GM12878 (cell line): ENCODE results near the gene UFD1. TPM values are rescaled to one million over a fixed set of nuclear protein-coding genes. Genes with fewer than 3 reads are reported as not detected.

Source experiments
- ATAC-seq: fragments of 200-7000 bp; cut with Tn5 transposase; 3 replicates; pipeline ENCODE4 v1.9.1; 2020; ENCODE audit warnings: mild to moderate bottlenecking, moderate library complexity
- BruUV-seq: library from RNA; stranded (reverse); fragments of 400-500 nt; replicated peaks from 2 replicates; lab custom pipeline; 2021; lab: Mats Ljungman, UMichigan
- CTCF ChIA-PET: fragments of 300-600 bp; sonication (Branson Sonifier 250); formaldehyde crosslinking; extraction: SDS; loops from one replicate; lab custom pipeline; 2021; ENCODE audit warnings: inconsistent platforms; lab: Yijun Ruan, JAX
- POLR2A ChIA-PET: fragments of 350-600 bp; formaldehyde crosslinking; extraction: SDS; loops from one replicate; lab custom pipeline; 2021; ENCODE audit warnings: inconsistent platforms; lab: Charles Lee
- RAD21 ChIA-PET: fragments of 300-600 bp; sonication (Branson Sonifier 250); formaldehyde crosslinking; loops from one replicate; lab custom pipeline; 2023; ENCODE audit warnings: antibody characterized with exemption; ENCODE audit not compliant: unreplicated experiment; lab: Charles Lee
- SMC1A ChIA-PET: fragments of 300-600 bp; sonication (Branson Sonifier 250); formaldehyde crosslinking; loops from one replicate; lab custom pipeline; 2023; ENCODE audit not compliant: unreplicated experiment, uncharacterized antibody; lab: Charles Lee
- DNase-seq: peaks from one replicate; pipeline ENCODE4 v3.0.0-alpha.2; 2011; ENCODE audit warnings: low read depth, low spot score
- FAIRE-seq: peaks from 3 replicates; lab custom pipeline; 2011; peaks lifted over from hg19 to GRCh38; lab: Jason Lieb, UNC
- H2AFZ ChIP-seq: 2 replicates; pipeline ENCODE4 v1.6.0; 2011; ENCODE audit warnings: low read depth, low read length, control low read depth; ENCODE audit not compliant: control insufficient read depth
- H3K27ac ChIP-seq: 2 replicates; pipeline ENCODE4 v1.5.1; 2011; ENCODE audit warnings: control low read depth; ENCODE audit not compliant: control insufficient read depth, insufficient read depth
- H3K27me3 ChIP-seq, 2 experiments: replicated peaks in 1 of 2; 2 replicates each; pipeline versions ENCODE4 v1.6.0 to v1.6.1; 2011; ENCODE audit warnings: low read length in 1 of 2; ENCODE audit not compliant: control insufficient read depth in 2 of 2, insufficient read depth in 2 of 2
- H3K36me3 ChIP-seq, 2 experiments: 2 replicates each; pipeline ENCODE4 v1.5.1; 2011; ENCODE audit warnings: low read length in 1 of 2; ENCODE audit not compliant: control insufficient read depth in 2 of 2, insufficient read depth in 2 of 2
- H3K4me1 ChIP-seq: 2 replicates; pipeline ENCODE4 v1.6.1; 2011; ENCODE audit warnings: mild to moderate bottlenecking, low read length, moderate library complexity, mixed read lengths; ENCODE audit not compliant: control insufficient read depth, insufficient read depth
- H3K4me2 ChIP-seq: 2 replicates; pipeline ENCODE4 v1.6.0; 2011; ENCODE audit warnings: control low read depth; ENCODE audit not compliant: control insufficient read depth, insufficient read depth
- H3K4me3 ChIP-seq: fragments of 200-600 bp; sonication (generic); 2 replicates; pipeline ENCODE4 v1.5.1; 2016
- H3K79me2 ChIP-seq: 2 replicates; pipeline ENCODE4 v1.6.0; 2011; ENCODE audit warnings: low read length; ENCODE audit not compliant: control insufficient read depth, insufficient read depth
- H3K9ac ChIP-seq: 2 replicates; pipeline ENCODE4 v1.8.0; 2011; ENCODE audit warnings: low read length, control low read depth, mixed read lengths; ENCODE audit not compliant: control insufficient read depth, insufficient read depth
- H3K9me3 ChIP-seq: replicated peaks from 3 replicates; pipeline ENCODE4 v1.5.1; 2011; ENCODE audit warnings: mild to moderate bottlenecking, low read length; ENCODE audit not compliant: control insufficient read depth, insufficient read depth
- H4K20me1 ChIP-seq: 2 replicates; pipeline ENCODE4 v1.6.0; 2011; ENCODE audit not compliant: control insufficient read depth, insufficient read depth
- CREM ChIP-seq: IDR thresholded peaks from 2 replicates; pipeline ENCODE4 v1.6.1; 2014; ENCODE audit warnings: antibody characterized with exemption, low read depth
- ETV6 ChIP-seq, 2 experiments: fragments of 450-650 bp in 1 of 2; IDR thresholded peaks in 1 of 2; conservative IDR thresholded peaks in 1 of 2; 2 replicates each; pipeline ENCODE4 v1.6.1; 2014; ENCODE audit warnings: antibody characterized with exemption in 1 of 2, borderline replicate concordance in 1 of 2, low read depth in 1 of 2, mild to moderate bottlenecking in 1 of 2, moderate library complexity in 1 of 2
- KDM1A ChIP-seq: fragments of 200-600 bp; sonication (generic); IDR thresholded peaks from 2 replicates; pipeline ENCODE4 v1.6.1; 2016; ENCODE audit warnings: borderline replicate concordance
- SP1 ChIP-seq: IDR thresholded peaks from one replicate; pipeline ENCODE4 v1.6.1; 2011; ENCODE audit warnings: low read depth, low read length
- STAT1 ChIP-seq: fragments of 450-650 bp; conservative IDR thresholded peaks from 2 replicates; pipeline ENCODE4 v1.6.1; 2014; ENCODE audit warnings: antibody characterized with exemption, mild to moderate bottlenecking
- WRNIP1 ChIP-seq: IDR thresholded peaks from 2 replicates; pipeline ENCODE4 v1.6.1; 2011; ENCODE audit warnings: low read depth, low read length, improper control_type of control experiment, borderline replicate concordance
- WGBS: methylation state at CpG from one replicate; pipeline ENCODE4 v1.1.6; 2016; ENCODE audit warnings: low lambda C conversion rate; ENCODE audit not compliant: insufficient replicate concordance, insufficient coverage; ENCODE audit errors: missing lambda C conversion rate; 5-methylcytosine and 5-hydroxymethylcytosine counted together
- in situ Hi-C: fragments of 300-500 bp; cut with MboI; formaldehyde crosslinking; loops from 9 replicates; pipeline ENCODE4 v1.14.3; 2018; ENCODE audit warnings: mixed read lengths
- intact Hi-C: fragments of 100-400 bp; cut with micrococcal nuclease; formaldehyde crosslinking; loops from one replicate; pipeline ENCODE4 v1.14.2; 2022; ENCODE audit not compliant: unreplicated experiment
- polyA plus RNA-seq, 11 experiments: library from polyadenylated mRNA; depleted of rRNA in 4 of 11; unstranded in 6 of 11; stranded (reverse) in 5 of 11; fragments of >200 nt; fragmentation: Nextera tagmentation in 4 of 11; fragmentation: Illumina TruSeq in 1 of 11; extraction: Ambion mirVana in 4 of 11; extraction: Trizol in 1 of 11; gene quantifications; 1 replicate in 1 of 11; 2 replicates in 10 of 11; pipeline versions ENCODE4 v1.2.1 to v1.2.3, GENCODE V29; 2011 to 2016; ENCODE audit warnings: inconsistent platforms in 2 of 11, missing spikeins in 2 of 11, low read depth in 1 of 11
- total RNA-seq, 4 experiments: library from RNA; depleted of rRNA in 3 of 4; stranded (reverse); fragments of >200 nt in 3 of 4; fragmentation: Illumina TruSeq in 1 of 4; extraction: Trizol in 1 of 4; gene quantifications; 2 replicates each; pipeline versions ENCODE4 v1.2.1 to v1.2.3, GENCODE V29; 2013 to 2021
- TF ChIP-seq, protein P1 (sequence below): fragments of 450-650 bp; IDR thresholded peaks from 2 replicates; pipeline ENCODE4 v1.6.1; 2016; ENCODE audit warnings: mild to moderate bottlenecking
- TF ChIP-seq, protein P2 (sequence below): fragments of 450-650 bp; IDR thresholded peaks from 2 replicates; pipeline ENCODE4 v1.6.1; 2016; ENCODE audit warnings: mild to moderate bottlenecking
- TF ChIP-seq, protein P3 (sequence below): IDR thresholded peaks from 2 replicates; pipeline ENCODE4 v1.6.1; 2011; ENCODE audit warnings: borderline replicate concordance, low read depth, mild to moderate bottlenecking, moderate library complexity, mixed read lengths, low read length; ENCODE audit not compliant: insufficient read depth; ENCODE audit errors: extremely low read length
- TF ChIP-seq, protein P4 (sequence below): IDR thresholded peaks from 2 replicates; pipeline ENCODE4 v1.6.1; 2011; ENCODE audit warnings: low read depth, low read length, improper control_type of control experiment, borderline replicate concordance
- TF ChIP-seq, protein P5 (sequence below): fragments of 450-650 bp; IDR thresholded peaks from 2 replicates; pipeline ENCODE4 v1.6.1; 2016; ENCODE audit warnings: mild to moderate bottlenecking, moderate library complexity, borderline replicate concordance
- TF ChIP-seq, protein P6 (sequence below): fragments of 450-650 bp; IDR thresholded peaks from 2 replicates; pipeline ENCODE4 v1.6.1; 2017; ENCODE audit warnings: low read depth, mild to moderate bottlenecking, moderate library complexity

Gene UFD1
- total and polyA plus RNA-seq, 10 of the 15 experiments (the other 5 are each of a cell fraction or from before 2014, with no cell fraction given), result 67.2 to 143 (median 117) TPM

DNA sequence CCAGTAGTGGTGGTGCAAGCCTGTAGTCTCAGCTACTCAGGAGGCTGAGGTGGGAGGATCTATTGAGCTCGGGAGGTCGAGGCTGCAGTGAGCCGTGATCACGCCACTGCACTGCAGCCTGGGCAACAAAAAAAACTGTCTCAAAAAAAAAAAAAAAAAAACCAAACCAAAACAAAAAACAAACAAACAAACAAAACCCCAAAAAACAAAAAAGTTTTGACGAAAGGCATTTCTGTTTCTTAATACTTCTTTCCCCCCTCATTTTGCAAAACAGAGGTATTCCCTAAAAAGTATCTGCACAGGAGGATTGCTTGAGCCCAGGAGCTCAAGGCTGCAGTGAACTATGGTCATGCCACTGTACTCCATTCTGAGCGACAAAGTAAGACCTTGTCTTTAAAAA lies 58.7 kb downstream of the UFD1 start:
- intact Hi-C loops, result loop anchor here (10.0 kb wide), 1 partner anchor 126 kb away; the partner anchor contains the start of gene CLTCL1
- Histone ChIP-seq H3K9ac (no peak overlapping the region), H3K27ac (0 out of 2 replicates have a peak overlapping the region, but pooled peaks have one; percentile 18), H3K4me1 (peaks cover 11% of the 10 kb centered on the region), H2AFZ (no peak overlapping the region), H4K20me1 (no peaks in the 10 kb centered on the region), H3K4me2 (no peak overlapping the region), H3K36me3 (peaks cover 0 to 5% of the 10 kb centered on the region in 2 experiments; a peak in 1 of 4 replicates), H3K9me3 (no peaks in the 10 kb centered on the region; the same call in 2 of the 3 replicates), H3K27me3 (no peaks in the 10 kb centered on the region), H3K79me2 (peaks cover 75% of the 10 kb centered on the region), H3K4me3 (no peak overlapping the region)
- WGBS, result 67% methylated on average over 6 of the region's 6 CpGs
- ChIA-PET SMC1A (interaction anchor here (0.9 to 1.0 kb wide), 2 partner anchors 33 to 50 kb away, joined by 3 read pairs; no protein-coding TSS in a partner anchor), POLR2A (interaction anchor here (0.7 to 1.7 kb wide), 3 partner anchors 11 to 323 kb away, joined by 3 to 5 read pairs (median 3); partner anchors contain the start of gene HIRA), CTCF (interaction anchor here (1.6 kb wide), 1 partner anchor 241 kb away, joined by 3 read pairs; no protein-coding TSS in a partner anchor), RAD21 (no interaction called here)
- DNase-seq, result no peak
- FAIRE-seq, result no peak
- no TSS peak for BruUV-seq
- no peak for ATAC-seq
- in situ Hi-C loops, result no loop called here
- TF ChIP-seq KDM1A (no peak), CREM (no peak), STAT1 (no peak), WRNIP1 (no peak), ETV6 (conservative IDR thresholded peaks at IDR 0.05 in 1 of 2, IDR thresholded peaks at IDR 0.05 in 1 of 2; ENCODE audit: borderline replicate concordance in 1 of 2, low read depth in 1 of 2) (no peak), SP1 (no peak)
- TF ChIP-seq, protein P1, sequence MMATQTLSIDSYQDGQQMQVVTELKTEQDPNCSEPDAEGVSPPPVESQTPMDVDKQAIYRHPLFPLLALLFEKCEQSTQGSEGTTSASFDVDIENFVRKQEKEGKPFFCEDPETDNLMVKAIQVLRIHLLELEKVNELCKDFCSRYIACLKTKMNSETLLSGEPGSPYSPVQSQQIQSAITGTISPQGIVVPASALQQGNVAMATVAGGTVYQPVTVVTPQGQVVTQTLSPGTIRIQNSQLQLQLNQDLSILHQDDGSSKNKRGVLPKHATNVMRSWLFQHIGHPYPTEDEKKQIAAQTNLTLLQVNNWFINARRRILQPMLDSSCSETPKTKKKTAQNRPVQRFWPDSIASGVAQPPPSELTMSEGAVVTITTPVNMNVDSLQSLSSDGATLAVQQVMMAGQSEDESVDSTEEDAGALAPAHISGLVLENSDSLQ, result no peak
- TF ChIP-seq, protein P2, sequence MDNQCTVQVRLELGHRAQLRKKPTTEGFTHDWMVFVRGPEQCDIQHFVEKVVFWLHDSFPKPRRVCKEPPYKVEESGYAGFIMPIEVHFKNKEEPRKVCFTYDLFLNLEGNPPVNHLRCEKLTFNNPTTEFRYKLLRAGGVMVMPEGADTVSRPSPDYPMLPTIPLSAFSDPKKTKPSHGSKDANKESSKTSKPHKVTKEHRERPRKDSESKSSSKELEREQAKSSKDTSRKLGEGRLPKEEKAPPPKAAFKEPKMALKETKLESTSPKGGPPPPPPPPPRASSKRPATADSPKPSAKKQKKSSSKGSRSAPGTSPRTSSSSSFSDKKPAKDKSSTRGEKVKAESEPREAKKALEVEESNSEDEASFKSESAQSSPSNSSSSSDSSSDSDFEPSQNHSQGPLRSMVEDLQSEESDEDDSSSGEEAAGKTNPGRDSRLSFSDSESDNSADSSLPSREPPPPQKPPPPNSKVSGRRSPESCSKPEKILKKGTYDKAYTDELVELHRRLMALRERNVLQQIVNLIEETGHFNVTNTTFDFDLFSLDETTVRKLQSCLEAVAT, result no peak
- TF ChIP-seq, protein P3, sequence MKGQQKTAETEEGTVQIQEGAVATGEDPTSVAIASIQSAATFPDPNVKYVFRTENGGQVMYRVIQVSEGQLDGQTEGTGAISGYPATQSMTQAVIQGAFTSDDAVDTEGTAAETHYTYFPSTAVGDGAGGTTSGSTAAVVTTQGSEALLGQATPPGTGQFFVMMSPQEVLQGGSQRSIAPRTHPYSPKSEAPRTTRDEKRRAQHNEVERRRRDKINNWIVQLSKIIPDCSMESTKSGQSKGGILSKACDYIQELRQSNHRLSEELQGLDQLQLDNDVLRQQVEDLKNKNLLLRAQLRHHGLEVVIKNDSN, result no peak
- TF ChIP-seq, protein P4, sequence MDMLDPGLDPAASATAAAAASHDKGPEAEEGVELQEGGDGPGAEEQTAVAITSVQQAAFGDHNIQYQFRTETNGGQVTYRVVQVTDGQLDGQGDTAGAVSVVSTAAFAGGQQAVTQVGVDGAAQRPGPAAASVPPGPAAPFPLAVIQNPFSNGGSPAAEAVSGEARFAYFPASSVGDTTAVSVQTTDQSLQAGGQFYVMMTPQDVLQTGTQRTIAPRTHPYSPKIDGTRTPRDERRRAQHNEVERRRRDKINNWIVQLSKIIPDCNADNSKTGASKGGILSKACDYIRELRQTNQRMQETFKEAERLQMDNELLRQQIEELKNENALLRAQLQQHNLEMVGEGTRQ, result no peak
- TF ChIP-seq, protein P5, sequence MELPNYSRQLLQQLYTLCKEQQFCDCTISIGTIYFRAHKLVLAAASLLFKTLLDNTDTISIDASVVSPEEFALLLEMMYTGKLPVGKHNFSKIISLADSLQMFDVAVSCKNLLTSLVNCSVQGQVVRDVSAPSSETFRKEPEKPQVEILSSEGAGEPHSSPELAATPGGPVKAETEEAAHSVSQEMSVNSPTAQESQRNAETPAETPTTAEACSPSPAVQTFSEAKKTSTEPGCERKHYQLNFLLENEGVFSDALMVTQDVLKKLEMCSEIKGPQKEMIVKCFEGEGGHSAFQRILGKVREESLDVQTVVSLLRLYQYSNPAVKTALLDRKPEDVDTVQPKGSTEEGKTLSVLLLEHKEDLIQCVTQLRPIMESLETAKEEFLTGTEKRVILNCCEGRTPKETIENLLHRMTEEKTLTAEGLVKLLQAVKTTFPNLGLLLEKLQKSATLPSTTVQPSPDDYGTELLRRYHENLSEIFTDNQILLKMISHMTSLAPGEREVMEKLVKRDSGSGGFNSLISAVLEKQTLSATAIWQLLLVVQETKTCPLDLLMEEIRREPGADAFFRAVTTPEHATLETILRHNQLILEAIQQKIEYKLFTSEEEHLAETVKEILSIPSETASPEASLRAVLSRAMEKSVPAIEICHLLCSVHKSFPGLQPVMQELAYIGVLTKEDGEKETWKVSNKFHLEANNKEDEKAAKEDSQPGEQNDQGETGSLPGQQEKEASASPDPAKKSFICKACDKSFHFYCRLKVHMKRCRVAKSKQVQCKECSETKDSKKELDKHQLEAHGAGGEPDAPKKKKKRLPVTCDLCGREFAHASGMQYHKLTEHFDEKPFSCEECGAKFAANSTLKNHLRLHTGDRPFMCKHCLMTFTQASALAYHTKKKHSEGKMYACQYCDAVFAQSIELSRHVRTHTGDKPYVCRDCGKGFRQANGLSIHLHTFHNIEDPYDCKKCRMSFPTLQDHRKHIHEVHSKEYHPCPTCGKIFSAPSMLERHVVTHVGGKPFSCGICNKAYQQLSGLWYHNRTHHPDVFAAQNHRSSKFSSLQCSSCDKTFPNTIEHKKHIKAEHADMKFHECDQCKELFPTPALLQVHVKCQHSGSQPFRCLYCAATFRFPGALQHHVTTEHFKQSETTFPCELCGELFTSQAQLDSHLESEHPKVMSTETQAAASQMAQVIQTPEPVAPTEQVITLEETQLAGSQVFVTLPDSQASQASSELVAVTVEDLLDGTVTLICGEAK, result no peak
- TF ChIP-seq, protein P6, sequence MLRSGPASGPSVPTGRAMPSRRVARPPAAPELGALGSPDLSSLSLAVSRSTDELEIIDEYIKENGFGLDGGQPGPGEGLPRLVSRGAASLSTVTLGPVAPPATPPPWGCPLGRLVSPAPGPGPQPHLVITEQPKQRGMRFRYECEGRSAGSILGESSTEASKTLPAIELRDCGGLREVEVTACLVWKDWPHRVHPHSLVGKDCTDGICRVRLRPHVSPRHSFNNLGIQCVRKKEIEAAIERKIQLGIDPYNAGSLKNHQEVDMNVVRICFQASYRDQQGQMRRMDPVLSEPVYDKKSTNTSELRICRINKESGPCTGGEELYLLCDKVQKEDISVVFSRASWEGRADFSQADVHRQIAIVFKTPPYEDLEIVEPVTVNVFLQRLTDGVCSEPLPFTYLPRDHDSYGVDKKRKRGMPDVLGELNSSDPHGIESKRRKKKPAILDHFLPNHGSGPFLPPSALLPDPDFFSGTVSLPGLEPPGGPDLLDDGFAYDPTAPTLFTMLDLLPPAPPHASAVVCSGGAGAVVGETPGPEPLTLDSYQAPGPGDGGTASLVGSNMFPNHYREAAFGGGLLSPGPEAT, result no peak
